NCI-H1694 (cell line): ENCODE measurements around the gene B3GLCT.
"Not testable (repeated sequence)": the region's sequence is repeated elsewhere in the genome, so short reads cannot be mapped to it uniquely, and the experiment has no call there.

Experiments used
- DNase-seq: peaks from one replicate; lab custom pipeline; 2025; lab: John Stamatoyannopoulos, UW

B3GLCT gene

GRCh38 chr13:31278869-31279268 is 79.1 kb downstream of the B3GLCT start:
- DNase-seq = no peak

- DNase-seq = no peak
These were observed 83.1 kb downstream of the B3GLCT start for GRCh38 chr13:31282741-31283455.

- no peak for DNase-seq
These were observed 87.2 kb downstream of the B3GLCT start for GRCh38 chr13:31286930-31287329.

- DNase-seq = no peak
These were observed 101.3 kb downstream of the B3GLCT start for GRCh38 chr13:31301119-31301518.

- no peak for DNase-seq
These were observed 110.6 kb downstream of the B3GLCT start for GRCh38 chr13:31310356-31310755.

GRCh38 chr13:31310786-31311185 is 111.0 kb downstream of the B3GLCT start:
- DNase-seq = peak; percentile 64

GRCh38 chr13:31311921-31312320 is 112.1 kb downstream of the B3GLCT start:
- DNase-seq = no peak

GRCh38 chr13:31314961-31315360 is 115.2 kb downstream of the B3GLCT start:
- no peak for DNase-seq

GRCh38 chr13:31320946-31321345 is 121.2 kb downstream of the B3GLCT start:
- no peak for DNase-seq

- DNase-seq = no peak
These were observed 121.7 kb downstream of the B3GLCT start for GRCh38 chr13:31321457-31321856.

- no peak for DNase-seq
These were observed 122.3 kb downstream of the B3GLCT start for GRCh38 chr13:31322026-31322425.

- no peak for DNase-seq
These were observed 123.1 kb downstream of the B3GLCT start for GRCh38 chr13:31322702-31323405.

- DNase-seq = no peak
These were observed 127.5 kb downstream of the B3GLCT start for GRCh38 chr13:31327182-31327860.

GRCh38 chr13:31328549-31329235 is 128.9 kb downstream of the B3GLCT start:
- DNase-seq = no peak

- no peak for DNase-seq
These were observed 130.5 kb downstream of the B3GLCT start for GRCh38 chr13:31330236-31330635.

- DNase-seq = no peak
These were observed 131.3 kb downstream of the B3GLCT start for GRCh38 chr13:31331068-31331467.

GRCh38 chr13:31334547-31334946 is 134.8 kb downstream of the B3GLCT start:
- DNase-seq = no peak

GRCh38 chr13:31334994-31335557 is 135.3 kb downstream of the B3GLCT start:
- no peak for DNase-seq

- not testable (repeated sequence) for DNase-seq
These were observed 139.8 kb downstream of the B3GLCT start for GRCh38 chr13:31339616-31340015.

- not testable (repeated sequence) for DNase-seq
These were observed 141.1 kb downstream of the B3GLCT start for GRCh38 chr13:31340848-31341247.

GRCh38 chr13:31346891-31347290 is 147.1 kb downstream of the B3GLCT start:
- DNase-seq = no peak

- no peak for DNase-seq
These were observed 149.4 kb downstream of the B3GLCT start for GRCh38 chr13:31349156-31349555.
